Measurements from ENCODE around the gene SCML1.

Gene SCML1

DNA sequence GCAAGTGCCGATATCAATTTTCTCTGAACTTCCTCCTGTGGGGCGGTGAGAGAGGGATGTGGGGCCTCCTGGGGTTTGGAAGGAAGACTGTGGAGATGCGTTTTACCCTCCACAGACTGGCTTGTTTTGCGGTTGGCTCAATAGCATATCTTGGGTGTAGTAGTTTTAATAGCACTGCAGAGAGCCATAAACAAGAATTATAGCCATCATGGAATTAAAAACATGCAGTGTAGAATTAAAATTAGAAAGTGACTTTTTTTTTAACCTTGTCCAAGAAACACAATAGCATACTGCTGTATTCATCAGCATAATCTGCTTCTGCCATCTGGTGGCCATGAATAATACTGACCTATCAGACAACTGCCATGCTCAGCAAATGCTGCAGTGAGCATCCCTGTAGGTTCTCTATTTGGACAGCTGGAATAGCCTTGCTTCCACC, 47.3 kb upstream of the SCML1 start:
- TF ChIP-seq ZFP3 (CRISPR knock-in tag; IDR thresholded peaks at IDR 0.05) (no peak), TOX (CRISPR knock-in tag; IDR thresholded peaks at IDR 0.05; ENCODE audit: borderline replicate concordance) (no peak), ZNF8 (CRISPR knock-in tag; IDR thresholded peaks at IDR 0.05) (no peak), ARNTL (CRISPR knock-in tag; IDR thresholded peaks at IDR 0.05; ENCODE audit: borderline replicate concordance, low read depth) (no peak)
- TF ChIP-seq, protein P1, sequence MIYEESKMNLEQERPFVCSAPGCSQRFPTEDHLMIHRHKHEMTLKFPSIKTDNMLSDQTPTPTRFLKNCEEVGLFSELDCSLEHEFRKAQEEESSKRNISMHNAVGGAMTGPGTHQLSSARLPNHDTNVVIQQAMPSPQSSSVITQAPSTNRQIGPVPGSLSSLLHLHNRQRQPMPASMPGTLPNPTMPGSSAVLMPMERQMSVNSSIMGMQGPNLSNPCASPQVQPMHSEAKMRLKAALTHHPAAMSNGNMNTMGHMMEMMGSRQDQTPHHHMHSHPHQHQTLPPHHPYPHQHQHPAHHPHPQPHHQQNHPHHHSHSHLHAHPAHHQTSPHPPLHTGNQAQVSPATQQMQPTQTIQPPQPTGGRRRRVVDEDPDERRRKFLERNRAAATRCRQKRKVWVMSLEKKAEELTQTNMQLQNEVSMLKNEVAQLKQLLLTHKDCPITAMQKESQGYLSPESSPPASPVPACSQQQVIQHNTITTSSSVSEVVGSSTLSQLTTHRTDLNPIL (CRISPR knock-in tag; IDR thresholded peaks at IDR 0.05; ENCODE audit: low read depth) = no peak
- ATAC-seq = peak; percentile 99

DNA sequence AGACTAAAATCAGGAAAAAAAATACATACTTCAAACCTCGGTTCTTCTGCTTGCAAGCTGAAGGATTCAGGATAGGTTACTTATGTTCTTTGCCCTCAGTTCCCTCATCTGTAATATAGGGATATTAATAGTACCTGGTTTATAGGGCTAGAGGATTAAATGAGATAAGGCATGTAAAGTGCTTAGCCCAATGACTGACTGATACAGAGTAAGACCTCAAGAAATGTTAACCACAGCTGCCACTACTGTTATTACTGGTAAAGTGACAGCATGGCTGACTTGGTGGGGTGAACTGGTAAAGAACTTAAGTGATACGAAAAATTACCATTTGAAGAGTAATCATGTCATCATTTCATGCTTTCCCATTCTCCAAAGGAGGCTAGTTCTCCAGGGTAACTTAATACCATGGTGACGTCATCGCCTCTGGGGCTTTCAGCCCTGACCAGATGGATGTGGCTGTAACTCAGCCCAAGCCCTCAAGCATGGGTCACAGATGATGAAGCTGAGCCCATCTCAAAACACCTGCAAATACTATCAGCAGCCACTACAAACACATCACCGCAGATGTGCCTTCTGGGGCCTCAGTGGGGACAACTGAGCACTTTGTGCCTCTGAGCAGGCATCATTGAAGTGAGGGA, 44.5 kb upstream of the SCML1 start:
- peak; percentile 58 for ATAC-seq
- TF ChIP-seq SNAI2 (CRISPR knock-in tag; IDR thresholded peaks at IDR 0.05) (no peak), CSDC2 (CRISPR knock-in tag; IDR thresholded peaks at IDR 0.05) (no peak), OSR1 (CRISPR knock-in tag; IDR thresholded peaks at IDR 0.05) (no peak), ZNF565 (CRISPR knock-in tag; conservative IDR thresholded peaks at IDR 0.05; ENCODE audit: low read depth) (no peak), ZC3H10 (CRISPR knock-in tag; IDR thresholded peaks at IDR 0.05) (no peak), GLIS3 (CRISPR knock-in tag; IDR thresholded peaks at IDR 0.05) (no peak), TOX (CRISPR knock-in tag; IDR thresholded peaks at IDR 0.05; ENCODE audit: borderline replicate concordance) (no peak), ZNF8 (CRISPR knock-in tag; IDR thresholded peaks at IDR 0.05) (no peak), ZFP30 (CRISPR knock-in tag; IDR thresholded peaks at IDR 0.05) (no peak), RARB (CRISPR knock-in tag; IDR thresholded peaks at IDR 0.05) (no peak), PPARA (CRISPR knock-in tag; IDR thresholded peaks at IDR 0.05; ENCODE audit: borderline replicate concordance) (no peak), ARNTL (CRISPR knock-in tag; IDR thresholded peaks at IDR 0.05; ENCODE audit: borderline replicate concordance, low read depth) (no peak), ESRRG (CRISPR knock-in tag; IDR thresholded peaks at IDR 0.05) (no peak), BACH2 (CRISPR knock-in tag; IDR thresholded peaks at IDR 0.05; ENCODE audit: borderline replicate concordance) (no peak), ISL1 (CRISPR knock-in tag; IDR thresholded peaks at IDR 0.05) (no peak)
- TF ChIP-seq, protein P2, sequence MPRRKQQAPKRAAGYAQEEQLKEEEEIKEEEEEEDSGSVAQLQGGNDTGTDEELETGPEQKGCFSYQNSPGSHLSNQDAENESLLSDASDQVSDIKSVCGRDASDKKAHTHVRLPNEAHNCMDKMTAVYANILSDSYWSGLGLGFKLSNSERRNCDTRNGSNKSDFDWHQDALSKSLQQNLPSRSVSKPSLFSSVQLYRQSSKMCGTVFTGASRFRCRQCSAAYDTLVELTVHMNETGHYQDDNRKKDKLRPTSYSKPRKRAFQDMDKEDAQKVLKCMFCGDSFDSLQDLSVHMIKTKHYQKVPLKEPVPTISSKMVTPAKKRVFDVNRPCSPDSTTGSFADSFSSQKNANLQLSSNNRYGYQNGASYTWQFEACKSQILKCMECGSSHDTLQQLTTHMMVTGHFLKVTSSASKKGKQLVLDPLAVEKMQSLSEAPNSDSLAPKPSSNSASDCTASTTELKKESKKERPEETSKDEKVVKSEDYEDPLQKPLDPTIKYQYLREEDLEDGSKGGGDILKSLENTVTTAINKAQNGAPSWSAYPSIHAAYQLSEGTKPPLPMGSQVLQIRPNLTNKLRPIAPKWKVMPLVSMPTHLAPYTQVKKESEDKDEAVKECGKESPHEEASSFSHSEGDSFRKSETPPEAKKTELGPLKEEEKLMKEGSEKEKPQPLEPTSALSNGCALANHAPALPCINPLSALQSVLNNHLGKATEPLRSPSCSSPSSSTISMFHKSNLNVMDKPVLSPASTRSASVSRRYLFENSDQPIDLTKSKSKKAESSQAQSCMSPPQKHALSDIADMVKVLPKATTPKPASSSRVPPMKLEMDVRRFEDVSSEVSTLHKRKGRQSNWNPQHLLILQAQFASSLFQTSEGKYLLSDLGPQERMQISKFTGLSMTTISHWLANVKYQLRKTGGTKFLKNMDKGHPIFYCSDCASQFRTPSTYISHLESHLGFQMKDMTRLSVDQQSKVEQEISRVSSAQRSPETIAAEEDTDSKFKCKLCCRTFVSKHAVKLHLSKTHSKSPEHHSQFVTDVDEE (CRISPR knock-in tag; IDR thresholded peaks at IDR 0.05) = no peak
- TF ChIP-seq, protein P3, sequence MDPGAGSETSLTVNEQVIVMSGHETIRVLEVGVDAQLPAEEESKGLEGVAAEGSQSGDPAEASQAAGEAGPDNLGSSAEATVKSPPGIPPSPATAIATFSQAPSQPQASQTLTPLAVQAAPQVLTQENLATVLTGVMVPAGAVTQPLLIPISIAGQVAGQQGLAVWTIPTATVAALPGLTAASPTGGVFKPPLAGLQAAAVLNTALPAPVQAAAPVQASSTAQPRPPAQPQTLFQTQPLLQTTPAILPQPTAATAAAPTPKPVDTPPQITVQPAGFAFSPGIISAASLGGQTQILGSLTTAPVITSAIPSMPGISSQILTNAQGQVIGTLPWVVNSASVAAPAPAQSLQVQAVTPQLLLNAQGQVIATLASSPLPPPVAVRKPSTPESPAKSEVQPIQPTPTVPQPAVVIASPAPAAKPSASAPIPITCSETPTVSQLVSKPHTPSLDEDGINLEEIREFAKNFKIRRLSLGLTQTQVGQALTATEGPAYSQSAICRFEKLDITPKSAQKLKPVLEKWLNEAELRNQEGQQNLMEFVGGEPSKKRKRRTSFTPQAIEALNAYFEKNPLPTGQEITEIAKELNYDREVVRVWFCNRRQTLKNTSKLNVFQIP (CRISPR knock-in tag; IDR thresholded peaks at IDR 0.05; ENCODE audit: borderline replicate concordance, low read depth) = no peak
- TF ChIP-seq, protein P1 (CRISPR knock-in tag; IDR thresholded peaks at IDR 0.05; ENCODE audit: low read depth) = no peak
- TF ChIP-seq, protein P4, sequence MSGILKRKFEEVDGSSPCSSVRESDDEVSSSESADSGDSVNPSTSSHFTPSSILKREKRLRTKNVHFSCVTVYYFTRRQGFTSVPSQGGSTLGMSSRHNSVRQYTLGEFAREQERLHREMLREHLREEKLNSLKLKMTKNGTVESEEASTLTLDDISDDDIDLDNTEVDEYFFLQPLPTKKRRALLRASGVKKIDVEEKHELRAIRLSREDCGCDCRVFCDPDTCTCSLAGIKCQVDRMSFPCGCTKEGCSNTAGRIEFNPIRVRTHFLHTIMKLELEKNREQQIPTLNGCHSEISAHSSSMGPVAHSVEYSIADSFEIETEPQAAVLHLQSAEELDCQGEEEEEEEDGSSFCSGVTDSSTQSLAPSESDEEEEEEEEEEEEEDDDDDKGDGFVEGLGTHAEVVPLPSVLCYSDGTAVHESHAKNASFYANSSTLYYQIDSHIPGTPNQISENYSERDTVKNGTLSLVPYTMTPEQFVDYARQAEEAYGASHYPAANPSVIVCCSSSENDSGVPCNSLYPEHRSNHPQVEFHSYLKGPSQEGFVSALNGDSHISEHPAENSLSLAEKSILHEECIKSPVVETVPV (CRISPR knock-in tag; IDR thresholded peaks at IDR 0.05) = no peak
- TF ChIP-seq, protein P5, sequence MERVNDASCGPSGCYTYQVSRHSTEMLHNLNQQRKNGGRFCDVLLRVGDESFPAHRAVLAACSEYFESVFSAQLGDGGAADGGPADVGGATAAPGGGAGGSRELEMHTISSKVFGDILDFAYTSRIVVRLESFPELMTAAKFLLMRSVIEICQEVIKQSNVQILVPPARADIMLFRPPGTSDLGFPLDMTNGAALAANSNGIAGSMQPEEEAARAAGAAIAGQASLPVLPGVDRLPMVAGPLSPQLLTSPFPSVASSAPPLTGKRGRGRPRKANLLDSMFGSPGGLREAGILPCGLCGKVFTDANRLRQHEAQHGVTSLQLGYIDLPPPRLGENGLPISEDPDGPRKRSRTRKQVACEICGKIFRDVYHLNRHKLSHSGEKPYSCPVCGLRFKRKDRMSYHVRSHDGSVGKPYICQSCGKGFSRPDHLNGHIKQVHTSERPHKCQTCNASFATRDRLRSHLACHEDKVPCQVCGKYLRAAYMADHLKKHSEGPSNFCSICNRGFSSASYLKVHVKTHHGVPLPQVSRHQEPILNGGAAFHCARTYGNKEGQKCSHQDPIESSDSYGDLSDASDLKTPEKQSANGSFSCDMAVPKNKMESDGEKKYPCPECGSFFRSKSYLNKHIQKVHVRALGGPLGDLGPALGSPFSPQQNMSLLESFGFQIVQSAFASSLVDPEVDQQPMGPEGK (CRISPR knock-in tag; IDR thresholded peaks at IDR 0.05; ENCODE audit: borderline replicate concordance) = no peak

Data from SK-N-SH treated with all-trans-retinoic acid at 6 μM for 48 hours (cell line).